MCF 10A (cell line): ENCODE measurements around the gene CHMP5. TPM values are rescaled to one million over a fixed set of nuclear protein-coding genes. Genes with fewer than 3 reads are reported as not detected.

Experiments used
- BruUV-seq: library from RNA; stranded (reverse); fragments of 400-500 nt; replicated peaks from 2 replicates; lab custom pipeline; 2021; lab: Mats Ljungman, UMichigan
- CTCF ChIA-PET: fragments of 300-600 bp; sonication (Branson Sonifier 250); formaldehyde crosslinking; extraction: SDS; loops from one replicate; lab custom pipeline; 2021; ENCODE audit warnings: antibody characterized with exemption, inconsistent platforms; lab: Yijun Ruan, JAX
- POLR2A ChIA-PET: fragments of 300-600, 350-650 bp; sonication (Branson Sonifier 250); formaldehyde crosslinking; extraction: SDS; loops from one replicate; lab custom pipeline; 2020; ENCODE audit warnings: antibody characterized with exemption, inconsistent platforms; lab: Yijun Ruan, JAX
- DNase-seq: peaks from one replicate; pipeline ENCODE4 v3.0.0-alpha.2; 2018; ENCODE audit not compliant: unreplicated experiment
- H3K27ac Mint-ChIP-seq: one replicate; pipeline ENCODE4 v1.8.0; 2022; ENCODE audit warnings: mild to moderate bottlenecking, low read depth, mixed read lengths; ENCODE audit not compliant: unreplicated experiment
- H3K27me3 Mint-ChIP-seq: one replicate; pipeline ENCODE4 v1.8.0; 2022; ENCODE audit warnings: mixed read lengths; ENCODE audit not compliant: insufficient read depth, unreplicated experiment
- H3K36me3 Mint-ChIP-seq: one replicate; pipeline ENCODE4 v1.8.0; 2022; ENCODE audit warnings: mild to moderate bottlenecking, moderate library complexity, mixed read lengths; ENCODE audit not compliant: insufficient read depth, unreplicated experiment
- H3K4me1 Mint-ChIP-seq: one replicate; pipeline ENCODE4 v1.8.0; 2022; ENCODE audit warnings: mixed read lengths; ENCODE audit not compliant: insufficient read depth, unreplicated experiment
- H3K4me3 Mint-ChIP-seq: one replicate; pipeline ENCODE4 v1.8.0; 2022; ENCODE audit warnings: mild to moderate bottlenecking, moderate library complexity, mixed read lengths; ENCODE audit not compliant: unreplicated experiment
- H3K9me3 Mint-ChIP-seq: one replicate; pipeline ENCODE4 v1.8.0; 2022; ENCODE audit warnings: mixed read lengths; ENCODE audit not compliant: unreplicated experiment
- CTCF ChIP-seq: fragments of 200-600 bp; IDR thresholded peaks from one replicate; pipeline ENCODE4 v1.8.0; 2022; ENCODE audit warnings: antibody characterized with exemption, mild to moderate bottlenecking; ENCODE audit not compliant: unreplicated experiment
- intact Hi-C: fragments of 100-400 bp; cut with micrococcal nuclease; formaldehyde crosslinking; loops from 2 replicates; pipeline ENCODE4 v1.14.1; 2022
- total RNA-seq: library from RNA; stranded (reverse); gene quantifications from 2 replicates; pipeline ENCODE4 v1.2.3, GENCODE V29; 2022

CHMP5 gene
- total RNA-seq, 1 experiment from 2014 or later, result 67.6 TPM

- Mint-ChIP-seq H3K9me3 (no peaks in the 10 kb centered on the region), H3K36me3 (peaks cover 3% of the 10 kb centered on the region), H3K4me3 (no peak overlapping the region), H3K4me1 (no peaks in the 10 kb centered on the region), H3K27ac (no peak overlapping the region), H3K27me3 (no peaks in the 10 kb centered on the region)
- no TSS peak for BruUV-seq
- POLR2A ChIA-PET, result no interaction called here
- no peak for TF ChIP-seq CTCF
- CTCF ChIA-PET, result no interaction called here
- DNase-seq, result no peak
- intact Hi-C loops, result no loop called here
Measured at GRCh38 chr9:33306037-33306436, 41.2 kb downstream of the CHMP5 start.

GRCh38 chr9:33307067-33307466 is 42.2 kb downstream of the CHMP5 start:
- H3K9me3 Mint-ChIP-seq, result no peaks in the 10 kb centered on the region
- H3K4me1 Mint-ChIP-seq, result no peaks in the 10 kb centered on the region
- CTCF ChIA-PET, result no interaction called here
- TF ChIP-seq CTCF, result no peak
- POLR2A ChIA-PET, result interaction anchor here (1.0 to 1.4 kb wide), 3 partner anchors 14 to 42 kb away, joined by 3 to 6 read pairs (median 4); partner anchors contain the start of genes BAG1 and CHMP5
- BruUV-seq, result no TSS peak
- no peaks in the 10 kb centered on the region for H3K27me3 Mint-ChIP-seq
- H3K4me3 Mint-ChIP-seq, result no peak overlapping the region
- intact Hi-C loops, result no loop called here
- no peak overlapping the region for H3K27ac Mint-ChIP-seq
- peaks cover 13% of the 10 kb centered on the region for H3K36me3 Mint-ChIP-seq
- no peak for DNase-seq

GRCh38 chr9:33309903-33310302 is 45.1 kb downstream of the CHMP5 start:
- Mint-ChIP-seq H3K4me1 (no peaks in the 10 kb centered on the region), H3K27me3 (no peaks in the 10 kb centered on the region), H3K27ac (no peak overlapping the region), H3K4me3 (no peak overlapping the region), H3K9me3 (no peaks in the 10 kb centered on the region), H3K36me3 (peaks cover 41% of the 10 kb centered on the region)
- ChIA-PET CTCF (interaction anchor here (0.9 to 1.1 kb wide), 2 partner anchors 10 to 13 kb away, joined by 3 read pairs; no protein-coding TSS in a partner anchor), POLR2A (interaction anchor here (0.7 to 1.3 kb wide), 3 partner anchors 8 to 16 kb away, joined by 3 to 7 read pairs (median 4); no protein-coding TSS in a partner anchor)
- intact Hi-C loops, result no loop called here
- no TSS peak for BruUV-seq
- TF ChIP-seq CTCF, result no peak
- no peak for DNase-seq

- TF ChIP-seq CTCF, result no peak
- CTCF ChIA-PET, result interaction anchor here (0.6 to 1.6 kb wide), 4 partner anchors 9 to 646 kb away, joined by 3 to 5 read pairs (median 3); no protein-coding TSS in a partner anchor
- no peak overlapping the region for H3K27ac Mint-ChIP-seq
Measured at GRCh38 chr9:33310748-33311147, 45.9 kb downstream of the CHMP5 start.

More at GRCh38 chr9:33310748-33311147, 45.9 kb downstream of the CHMP5 start:
- intact Hi-C loops, result no loop called here
- DNase-seq, result no peak
- H3K4me3 Mint-ChIP-seq, result no peak overlapping the region
- POLR2A ChIA-PET, result interaction anchor here (0.5 to 1.3 kb wide), 3 partner anchors 10 to 87 kb away, joined by 4 to 7 read pairs (median 4); partner anchors contain the start of gene NFX1
- H3K4me1 Mint-ChIP-seq, result peaks cover 5% of the 10 kb centered on the region
- no TSS peak for BruUV-seq
- no peaks in the 10 kb centered on the region for H3K9me3 Mint-ChIP-seq
- H3K27me3 Mint-ChIP-seq, result no peaks in the 10 kb centered on the region
- H3K36me3 Mint-ChIP-seq, result peaks cover 49% of the 10 kb centered on the region
